ENCODE results near the gene AR. TPM values are rescaled to one million over a fixed set of nuclear protein-coding genes. Genes with fewer than 3 reads are reported as not detected.

Gene AR
- total and polyA plus RNA-seq, 2 of the 8 experiments (the other 6 are each of a cell fraction or from before 2014, with no cell fraction given): 7.1 to 10.7 TPM

GRCh38 chrX:67700602-67701001 is 156.8 kb downstream of the AR start:
- H3K23me2 ChIP-seq (ENCODE audit: low read depth, low read length): no peaks in the 10 kb centered on the region
- no peak overlapping the region for H3K4me2 ChIP-seq (ENCODE audit: insufficient read depth in 1 of 2, low read depth in 2 of 2, low read length in 2 of 2)
- H3K27ac ChIP-seq (ENCODE audit: low read depth, low read length): no peak overlapping the region
- no peak overlapping the region for H3K9ac ChIP-seq (replicated peaks in 1 of 4; ENCODE audit: extremely low read depth in 1 of 4, low read depth in 3 of 4, low read length in 3 of 4)
- H4K91ac ChIP-seq (replicated peaks; ENCODE audit: insufficient read length, low read length): no peak overlapping the region
- H3K36me3 ChIP-seq (ENCODE audit: control insufficient read depth in 2 of 4, insufficient read depth in 4 of 4, low read length in 3 of 4): no peaks in the 10 kb centered on the region
- H2AK5ac ChIP-seq (ENCODE audit: low read depth, low read length): no peak overlapping the region
- H3K4me1 ChIP-seq (replicated peaks in 1 of 4; ENCODE audit: control insufficient read depth in 3 of 4, insufficient read depth in 4 of 4, low read length in 3 of 4): no peaks in the 10 kb centered on the region
- H4K20me1 ChIP-seq (replicated peaks in 1 of 2; ENCODE audit: control insufficient read depth in 1 of 2, insufficient read depth in 2 of 2, low read length in 2 of 2): no peaks in the 10 kb centered on the region
- no peaks in the 10 kb centered on the region for H3K9me3 ChIP-seq (ENCODE audit: insufficient read depth in 2 of 2, low read depth in 1 of 2, low read length in 1 of 2)
- ChIA-PET POLR2A (ENCODE audit: partially characterized antibody) (no interaction called here), CTCF (ENCODE audit: partially characterized antibody) (interaction anchor here (0.7 to 0.8 kb wide), 2 partner anchors 31 to 806 kb away, joined by 3 read pairs; no protein-coding TSS in a partner anchor)
- H2BK120ac ChIP-seq (replicated peaks; ENCODE audit: low read depth, low read length): no peak overlapping the region
- H4K8ac ChIP-seq (ENCODE audit: extremely low read depth, insufficient read depth, low read length): no peak overlapping the region
- H3K56ac ChIP-seq (replicated peaks; ENCODE audit: insufficient read length, low read depth, low read length): no peak overlapping the region
- DNase-seq (ENCODE audit: low read depth in 1 of 2, low spot score in 2 of 2): no peak
- no peak overlapping the region for H2BK5ac ChIP-seq (ENCODE audit: low read depth, low read length)
- no peak overlapping the region for H3K4me3 ChIP-seq (ENCODE audit: extremely low read depth in 1 of 4, insufficient read depth in 2 of 4, low read depth in 3 of 4, low read length in 4 of 4)
- H3K79me1 ChIP-seq (ENCODE audit: low read depth, low read length): no peaks in the 10 kb centered on the region
- no peak overlapping the region for H3K14ac ChIP-seq (ENCODE audit: insufficient read length)
- H3K27me3 ChIP-seq (replicated peaks in 1 of 4; ENCODE audit: control insufficient read depth in 3 of 4, extremely low read depth in 1 of 4, insufficient read depth in 3 of 4, low read length in 3 of 4): no peaks in the 10 kb centered on the region
- H3K23ac ChIP-seq (ENCODE audit: insufficient read length): no peak overlapping the region
- no peak overlapping the region for H3K4ac ChIP-seq (replicated peaks; ENCODE audit: insufficient read length, low read depth, low read length)
- no peak overlapping the region for H2BK20ac ChIP-seq (ENCODE audit: low read length)
- FAIRE-seq: no peak
- H3K18ac ChIP-seq (ENCODE audit: extremely low read depth, low read length): no peak overlapping the region
- no peak overlapping the region for H2BK15ac ChIP-seq (ENCODE audit: low read length)
- H2BK12ac ChIP-seq (ENCODE audit: low read depth, low read length): no peak overlapping the region
- H2AFZ ChIP-seq (ENCODE audit: low read length): no peak overlapping the region
- WGBS, 2 experiments (ENCODE audit: extremely low coverage in 1 of 2, insufficient coverage in 1 of 2, insufficient read length in 1 of 2, insufficient replicate concordance in 2 of 2, low coverage in 1 of 2, low lambda C conversion rate in 2 of 2, missing lambda C conversion rate in 1 of 2): 89% methylated on average over 3 of the region's 3 CpGs; no CpG with 5 or more reads in 1 of the 2 experiments
- H4K5ac ChIP-seq (ENCODE audit: insufficient read length, low read depth, low read length): no peak overlapping the region
- H3K79me2 ChIP-seq (ENCODE audit: control insufficient read depth in 1 of 2, insufficient read depth in 2 of 2, low read length in 2 of 2): no peaks in the 10 kb centered on the region
- TF ChIP-seq RFX5 (IDR thresholded peaks at IDR 0.05; ENCODE audit: borderline replicate concordance, low read depth, low read length) (no peak), SRF (IDR thresholded peaks at IDR 0.05; ENCODE audit: low read depth, low read length) (no peak), YY1 (IDR thresholded peaks at IDR 0.05; ENCODE audit: low read depth, low read length) (no peak), SP4 (IDR thresholded peaks at IDR 0.05; ENCODE audit: low read length) (no peak), TBP (IDR thresholded peaks at IDR 0.05; ENCODE audit: low read depth, low read length) (no peak), CEBPB (IDR thresholded peaks at IDR 0.05; ENCODE audit: low read depth, low read length) (no peak), USF2 (IDR thresholded peaks at IDR 0.05; ENCODE audit: low read length) (no peak), FOSL1 (IDR thresholded peaks at IDR 0.05; ENCODE audit: insufficient read depth, low read depth, low read length) (no peak), ZNF274 (IDR thresholded peaks at IDR 0.05; ENCODE audit: borderline replicate concordance, extremely low read depth, low read length) (no peak), RXRA (IDR thresholded peaks at IDR 0.05; ENCODE audit: insufficient read depth, low read depth, low read length) (no peak), ATF2 (IDR thresholded peaks at IDR 0.05; ENCODE audit: low read length) (no peak), BCL11A (IDR thresholded peaks at IDR 0.05; ENCODE audit: low read depth in 2 of 2, low read length in 2 of 2) (no peak), BRCA1 (IDR thresholded peaks at IDR 0.05; ENCODE audit: low read depth, low read length) (no peak)

Measured in H1 (cell line).